MCF 10A (cell line): Measurements from ENCODE around the gene NTN1. TPM values are rescaled to one million over a fixed set of nuclear protein-coding genes. Genes with fewer than 3 reads are reported as not detected.

Experiments used
- BruUV-seq: library from RNA; stranded (reverse); fragments of 400-500 nt; replicated peaks from 2 replicates; lab custom pipeline; 2021; lab: Mats Ljungman, UMichigan
- CTCF ChIA-PET: fragments of 300-600 bp; sonication (Branson Sonifier 250); formaldehyde crosslinking; extraction: SDS; loops from one replicate; lab custom pipeline; 2021; ENCODE audit warnings: antibody characterized with exemption, inconsistent platforms; lab: Yijun Ruan, JAX
- POLR2A ChIA-PET: fragments of 300-600, 350-650 bp; sonication (Branson Sonifier 250); formaldehyde crosslinking; extraction: SDS; loops from one replicate; lab custom pipeline; 2020; ENCODE audit warnings: antibody characterized with exemption, inconsistent platforms; lab: Yijun Ruan, JAX
- DNase-seq: peaks from one replicate; pipeline ENCODE4 v3.0.0-alpha.2; 2018; ENCODE audit not compliant: unreplicated experiment
- H3K27ac Mint-ChIP-seq: one replicate; pipeline ENCODE4 v1.8.0; 2022; ENCODE audit warnings: mild to moderate bottlenecking, low read depth, mixed read lengths; ENCODE audit not compliant: unreplicated experiment
- H3K27me3 Mint-ChIP-seq: one replicate; pipeline ENCODE4 v1.8.0; 2022; ENCODE audit warnings: mixed read lengths; ENCODE audit not compliant: insufficient read depth, unreplicated experiment
- H3K36me3 Mint-ChIP-seq: one replicate; pipeline ENCODE4 v1.8.0; 2022; ENCODE audit warnings: mild to moderate bottlenecking, moderate library complexity, mixed read lengths; ENCODE audit not compliant: insufficient read depth, unreplicated experiment
- H3K4me1 Mint-ChIP-seq: one replicate; pipeline ENCODE4 v1.8.0; 2022; ENCODE audit warnings: mixed read lengths; ENCODE audit not compliant: insufficient read depth, unreplicated experiment
- H3K4me3 Mint-ChIP-seq: one replicate; pipeline ENCODE4 v1.8.0; 2022; ENCODE audit warnings: mild to moderate bottlenecking, moderate library complexity, mixed read lengths; ENCODE audit not compliant: unreplicated experiment
- H3K9me3 Mint-ChIP-seq: one replicate; pipeline ENCODE4 v1.8.0; 2022; ENCODE audit warnings: mixed read lengths; ENCODE audit not compliant: unreplicated experiment
- CTCF ChIP-seq: fragments of 200-600 bp; IDR thresholded peaks from one replicate; pipeline ENCODE4 v1.8.0; 2022; ENCODE audit warnings: antibody characterized with exemption, mild to moderate bottlenecking; ENCODE audit not compliant: unreplicated experiment
- intact Hi-C: fragments of 100-400 bp; cut with micrococcal nuclease; formaldehyde crosslinking; loops from 2 replicates; pipeline ENCODE4 v1.14.1; 2022
- total RNA-seq: library from RNA; stranded (reverse); gene quantifications from 2 replicates; pipeline ENCODE4 v1.2.3, GENCODE V29; 2022

NTN1 gene
- total RNA-seq, 1 experiment from 2014 or later = 0.23 TPM

DNA sequence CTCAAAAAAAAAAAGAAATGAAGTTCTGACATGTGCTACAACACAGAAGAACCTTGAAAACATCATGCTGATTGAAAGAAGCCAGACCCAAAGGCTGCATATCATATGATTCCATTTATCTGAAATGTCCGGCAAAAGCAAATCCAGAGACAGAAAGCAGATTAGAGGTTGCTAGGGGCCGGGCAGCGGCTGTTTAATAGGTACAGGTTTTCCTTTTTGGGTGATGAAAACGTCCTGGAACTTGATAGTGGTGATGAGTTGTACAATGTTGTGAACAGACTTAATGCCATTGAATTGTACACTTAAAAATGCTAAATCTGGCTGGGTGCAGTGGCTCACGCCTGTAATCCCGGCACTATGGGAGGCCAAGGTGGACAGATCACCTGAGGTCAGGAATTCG, 166.5 kb downstream of the NTN1 start:
- ChIA-PET POLR2A (no interaction called here), CTCF (no interaction called here)
- intact Hi-C loops = no loop called here
- H3K4me3 Mint-ChIP-seq = no peak overlapping the region
- no TSS peak for BruUV-seq
- no peak for TF ChIP-seq CTCF
- H3K27me3 Mint-ChIP-seq = no peaks in the 10 kb centered on the region
- H3K4me1 Mint-ChIP-seq = no peaks in the 10 kb centered on the region
- H3K36me3 Mint-ChIP-seq = no peaks in the 10 kb centered on the region
- H3K27ac Mint-ChIP-seq = no peak overlapping the region
- DNase-seq = no peak
- peaks cover 7% of the 10 kb centered on the region for H3K9me3 Mint-ChIP-seq

- Mint-ChIP-seq H3K9me3 (peaks cover 7% of the 10 kb centered on the region), H3K36me3 (no peaks in the 10 kb centered on the region), H3K27me3 (no peaks in the 10 kb centered on the region), H3K27ac (no peak overlapping the region), H3K4me1 (no peaks in the 10 kb centered on the region), H3K4me3 (no peak overlapping the region)
- CTCF ChIA-PET = no interaction called here
- TF ChIP-seq CTCF = no peak
- BruUV-seq = no TSS peak
- DNase-seq = no peak
- POLR2A ChIA-PET = no interaction called here
- intact Hi-C loops = no loop called here
These were observed 167.1 kb downstream of the NTN1 start for GRCh38 chr17:9188367-9188766.

- no peaks in the 10 kb centered on the region for H3K27me3 Mint-ChIP-seq
- no peak for DNase-seq
- no peak overlapping the region for H3K27ac Mint-ChIP-seq
- H3K4me1 Mint-ChIP-seq = no peaks in the 10 kb centered on the region
- no peak overlapping the region for H3K4me3 Mint-ChIP-seq
- intact Hi-C loops = no loop called here
- BruUV-seq = no TSS peak
- CTCF ChIA-PET = interaction anchor here (0.7 kb wide), 1 partner anchor 1178 kb away, joined by 3 read pairs; no protein-coding TSS in a partner anchor
- H3K9me3 Mint-ChIP-seq = peaks cover 7% of the 10 kb centered on the region
- H3K36me3 Mint-ChIP-seq = no peaks in the 10 kb centered on the region
- POLR2A ChIA-PET = interaction anchor here (0.7 kb wide), 1 partner anchor 16 kb away, joined by 3 read pairs; no protein-coding TSS in a partner anchor
- no peak for TF ChIP-seq CTCF
These were observed 168.6 kb downstream of the NTN1 start for GRCh38 chr17:9189870-9190269.

DNA sequence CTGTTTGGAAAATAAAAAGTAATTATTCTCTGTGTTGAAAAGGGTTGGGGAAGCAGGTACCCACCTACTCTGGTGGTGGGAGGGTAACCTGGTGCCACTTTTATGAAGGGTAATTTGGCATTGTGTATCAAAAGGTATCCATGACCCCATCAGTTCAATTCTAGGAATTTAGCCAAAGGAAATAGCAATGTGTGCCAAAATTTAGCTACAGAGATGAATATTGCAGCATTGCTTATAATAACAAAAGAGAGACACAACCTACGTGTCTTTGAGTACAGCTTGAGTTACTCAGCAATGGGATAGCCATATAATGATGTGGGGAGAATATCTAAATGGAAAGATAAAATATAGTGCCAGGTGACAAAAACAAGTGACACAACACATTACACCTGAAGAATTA, 170.7 kb downstream of the NTN1 start:
- ChIA-PET POLR2A (interaction anchor here (0.6 kb wide), 2 partner anchors 21 to 96 kb away, joined by 3 read pairs; no protein-coding TSS in a partner anchor), CTCF (interaction anchor here (0.5 to 1.1 kb wide), 4 partner anchors 30 to 1204 kb away, joined by 3 to 4 read pairs (median 4); no protein-coding TSS in a partner anchor)
- Mint-ChIP-seq H3K27me3 (no peaks in the 10 kb centered on the region), H3K4me3 (no peak overlapping the region), H3K36me3 (no peaks in the 10 kb centered on the region), H3K4me1 (no peaks in the 10 kb centered on the region), H3K9me3 (peaks cover 3% of the 10 kb centered on the region), H3K27ac (no peak overlapping the region)
- no peak for TF ChIP-seq CTCF
- DNase-seq = peak; percentile 47
- intact Hi-C loops = no loop called here
- BruUV-seq = no TSS peak
